ENCODE measurements around the gene CGN. TPM values are rescaled to one million over a fixed set of nuclear protein-coding genes. Genes with fewer than 3 reads are reported as not detected.

The CGN gene
- total RNA-seq, 1 experiment from 2014 or later: 30.9 TPM

DNA sequence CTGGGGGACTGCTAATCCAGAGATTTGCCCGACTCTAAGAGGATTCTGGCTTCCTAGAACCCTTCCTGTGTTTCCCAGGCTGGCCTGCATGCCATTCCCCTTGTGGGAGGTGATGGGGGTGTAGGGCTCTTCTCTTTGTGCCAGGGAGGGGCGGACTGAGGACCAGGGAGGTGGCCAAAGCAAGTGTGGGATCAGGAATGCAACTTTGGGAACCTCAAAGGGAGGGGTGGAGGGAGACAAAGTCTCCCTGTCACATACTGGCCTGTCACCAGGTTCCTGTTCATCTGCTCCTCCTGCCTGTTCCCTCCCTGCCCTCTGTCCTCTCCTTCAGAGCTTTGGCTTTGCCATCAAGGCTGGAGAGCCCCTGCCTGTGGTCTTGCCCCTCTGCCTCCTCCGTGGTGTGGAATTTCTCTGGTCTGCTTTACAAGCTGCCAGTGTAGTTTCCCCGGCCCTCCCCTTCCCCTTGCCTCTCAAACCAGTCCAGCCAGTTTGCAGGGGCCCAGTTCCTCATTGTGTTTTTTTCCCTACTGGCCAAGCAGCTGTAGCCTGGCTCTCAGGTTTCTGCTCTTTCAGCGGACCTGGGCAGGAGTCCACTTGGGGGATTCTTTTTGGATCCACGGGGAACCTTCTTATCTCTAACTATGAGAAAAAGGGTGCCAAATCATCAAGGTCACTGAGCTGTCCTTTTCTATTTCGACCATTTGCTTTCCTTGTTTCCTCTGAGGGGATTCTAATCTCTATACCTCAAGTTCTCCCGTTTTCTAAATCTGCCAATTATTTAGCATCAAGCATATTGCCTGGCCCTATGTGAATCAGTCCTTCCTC, 1.8 kb downstream of the CGN start:
- peak overlapping the region; percentile 76 for H3K4me2 ChIP-seq (ENCODE audit: insufficient read depth, insufficient read length, low read length)
- no peak overlapping the region for H2BK5ac ChIP-seq (ENCODE audit: insufficient read length, low read length)
- H2BK20ac ChIP-seq (ENCODE audit: low read depth, low read length, poor library complexity, severe bottlenecking): no peak overlapping the region
- H3K9me3 Mint-ChIP-seq: no peaks in the 10 kb centered on the region
- H4K20me1 ChIP-seq (ENCODE audit: control insufficient read depth, insufficient read depth, insufficient read length): no peaks in the 10 kb centered on the region
- H3K27me3 ChIP-seq (ENCODE audit: insufficient read depth, low read length): no peaks in the 10 kb centered on the region
- H3K79me1 ChIP-seq (ENCODE audit: insufficient read depth, low read depth, low read length, poor library complexity, severe bottlenecking): no peaks in the 10 kb centered on the region
- H3K27me3 Mint-ChIP-seq (ENCODE audit: low read depth): no peaks in the 10 kb centered on the region
- no CpG with 5 or more reads among the region's 8 CpGs for WGBS (ENCODE audit: extremely low coverage, insufficient read length, low lambda C conversion rate)
- H3K79me2 ChIP-seq (ENCODE audit: insufficient read depth, low read length): no peaks in the 10 kb centered on the region
- H3K4me3 Mint-ChIP-seq: peak overlapping the region; percentile 89 to 91
- no peak overlapping the region for H2AK5ac ChIP-seq (ENCODE audit: insufficient read length, low read length)
- H3K23ac ChIP-seq (ENCODE audit: insufficient read length, low read depth, low read length): no peak overlapping the region
- H2BK15ac ChIP-seq (ENCODE audit: low read depth, low read length): no peak overlapping the region
- no peak overlapping the region for H2BK12ac ChIP-seq (ENCODE audit: insufficient read length, low read depth, low read length)
- no peaks in the 10 kb centered on the region for H3K9me3 ChIP-seq (ENCODE audit: control insufficient read depth, low read depth, low read length)
- peak overlapping the region; percentile 23 for H3K18ac ChIP-seq (ENCODE audit: insufficient read length, low read depth, low read length)
- no peak overlapping the region for H3T11ph ChIP-seq (ENCODE audit: low read length)
- H3K27ac Mint-ChIP-seq: peak overlapping the region; percentile 97
- H3K23me2 ChIP-seq (ENCODE audit: insufficient read length, low read depth, low read length, poor library complexity, severe bottlenecking): peaks cover 21% of the 10 kb centered on the region
- H3K9ac ChIP-seq (ENCODE audit: extremely low read depth, insufficient read length, low read length): peak overlapping the region; percentile 13
- peak; percentile 84 for DNase-seq
- no peak overlapping the region for H3K4ac ChIP-seq (ENCODE audit: low read depth, low read length)
- no peak overlapping the region for H2BK120ac ChIP-seq (ENCODE audit: low read depth, low read length, poor library complexity, severe bottlenecking)
- H4K91ac ChIP-seq (ENCODE audit: insufficient read length, low read depth, low read length): no peak overlapping the region
- peaks cover 48 to 53% of the 10 kb centered on the region in 2 experiments for H3K4me1 Mint-ChIP-seq
- H3K56ac ChIP-seq (ENCODE audit: insufficient read length, low read depth, low read length): no peak overlapping the region
- no peak for TF ChIP-seq CTCF (conservative IDR thresholded peaks at IDR 0.05)
- H2AFZ ChIP-seq (ENCODE audit: low read length): no peak overlapping the region
- no peaks in the 10 kb centered on the region; a peak in 3 of 7 replicates for H3K36me3 Mint-ChIP-seq (ENCODE audit: insufficient read depth in 1 of 3, low read depth in 3 of 3)
- H3K14ac ChIP-seq (ENCODE audit: insufficient read depth, low read length): peak overlapping the region; percentile 18
- H3K27ac ChIP-seq (ENCODE audit: insufficient read length, low read depth, low read length): peak overlapping the region; percentile 36
- peaks cover 15% of the 10 kb centered on the region; the same call in 1 of the 2 replicates for H3K4me1 ChIP-seq (ENCODE audit: insufficient read depth, low read length)
- H4K5ac ChIP-seq (ENCODE audit: insufficient read length, low read depth, low read length): no peak overlapping the region
- no peak overlapping the region for H4K8ac ChIP-seq (replicated peaks; ENCODE audit: insufficient read length, low read depth, low read length)
